Liver (tissue), 3 donors: ENCODE results near the gene PPP4R4.

Experiments used
- GABPA ChIP-seq, 2 donors: IDR thresholded peaks in 1 of 2; conservative IDR thresholded peaks in 1 of 2; 2 replicates each; pipeline ENCODE4 v1.6.1; 2016; ENCODE audit warnings: antibody characterized with exemption in 2 of 2, mild to moderate bottlenecking in 1 of 2, moderate library complexity in 1 of 2
- MAX ChIP-seq: IDR thresholded peaks from 2 replicates; pipeline ENCODE4 v1.6.1; 2016; ENCODE audit warnings: antibody characterized with exemption
- NR2F2 ChIP-seq: IDR thresholded peaks from 2 replicates; pipeline ENCODE4 v1.6.1; 2016; ENCODE audit warnings: antibody characterized with exemption
- TAF1 ChIP-seq: conservative IDR thresholded peaks from 2 replicates; pipeline ENCODE4 v1.6.1; 2016; ENCODE audit warnings: antibody characterized with exemption, mild to moderate bottlenecking
- YY1 ChIP-seq: IDR thresholded peaks from 2 replicates; pipeline ENCODE4 v1.6.1; 2016; ENCODE audit warnings: antibody characterized with exemption, mild to moderate bottlenecking
- TF ChIP-seq, protein P1 (sequence below): fragments of 150-350 bp; IDR thresholded peaks from 2 replicates; pipeline ENCODE4 v1.5.1; 2017; ENCODE audit warnings: improper control_type of control experiment, low read depth, low read length; ENCODE audit not compliant: missing input control
- TF ChIP-seq, protein P2 (sequence below): IDR thresholded peaks from 2 replicates; pipeline ENCODE4 v1.6.1; 2016; ENCODE audit warnings: antibody characterized with exemption, mild to moderate bottlenecking
- TF ChIP-seq, protein P3 (sequence below): IDR thresholded peaks from 2 replicates; pipeline ENCODE4 v1.6.1; 2016; ENCODE audit warnings: antibody characterized with exemption
- donor health status: healthy.
- donor health status: healthy.

- TF ChIP-seq, protein P1, sequence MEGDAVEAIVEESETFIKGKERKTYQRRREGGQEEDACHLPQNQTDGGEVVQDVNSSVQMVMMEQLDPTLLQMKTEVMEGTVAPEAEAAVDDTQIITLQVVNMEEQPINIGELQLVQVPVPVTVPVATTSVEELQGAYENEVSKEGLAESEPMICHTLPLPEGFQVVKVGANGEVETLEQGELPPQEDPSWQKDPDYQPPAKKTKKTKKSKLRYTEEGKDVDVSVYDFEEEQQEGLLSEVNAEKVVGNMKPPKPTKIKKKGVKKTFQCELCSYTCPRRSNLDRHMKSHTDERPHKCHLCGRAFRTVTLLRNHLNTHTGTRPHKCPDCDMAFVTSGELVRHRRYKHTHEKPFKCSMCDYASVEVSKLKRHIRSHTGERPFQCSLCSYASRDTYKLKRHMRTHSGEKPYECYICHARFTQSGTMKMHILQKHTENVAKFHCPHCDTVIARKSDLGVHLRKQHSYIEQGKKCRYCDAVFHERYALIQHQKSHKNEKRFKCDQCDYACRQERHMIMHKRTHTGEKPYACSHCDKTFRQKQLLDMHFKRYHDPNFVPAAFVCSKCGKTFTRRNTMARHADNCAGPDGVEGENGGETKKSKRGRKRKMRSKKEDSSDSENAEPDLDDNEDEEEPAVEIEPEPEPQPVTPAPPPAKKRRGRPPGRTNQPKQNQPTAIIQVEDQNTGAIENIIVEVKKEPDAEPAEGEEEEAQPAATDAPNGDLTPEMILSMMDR = no peak
- TF ChIP-seq TAF1 (no peak), GABPA (IDR thresholded peaks at IDR 0.05 in 1 of 2, conservative IDR thresholded peaks at IDR 0.05 in 1 of 2) (no peak), YY1 (no peak), NR2F2 (no peak), MAX (no peak)
- TF ChIP-seq, protein P2, sequence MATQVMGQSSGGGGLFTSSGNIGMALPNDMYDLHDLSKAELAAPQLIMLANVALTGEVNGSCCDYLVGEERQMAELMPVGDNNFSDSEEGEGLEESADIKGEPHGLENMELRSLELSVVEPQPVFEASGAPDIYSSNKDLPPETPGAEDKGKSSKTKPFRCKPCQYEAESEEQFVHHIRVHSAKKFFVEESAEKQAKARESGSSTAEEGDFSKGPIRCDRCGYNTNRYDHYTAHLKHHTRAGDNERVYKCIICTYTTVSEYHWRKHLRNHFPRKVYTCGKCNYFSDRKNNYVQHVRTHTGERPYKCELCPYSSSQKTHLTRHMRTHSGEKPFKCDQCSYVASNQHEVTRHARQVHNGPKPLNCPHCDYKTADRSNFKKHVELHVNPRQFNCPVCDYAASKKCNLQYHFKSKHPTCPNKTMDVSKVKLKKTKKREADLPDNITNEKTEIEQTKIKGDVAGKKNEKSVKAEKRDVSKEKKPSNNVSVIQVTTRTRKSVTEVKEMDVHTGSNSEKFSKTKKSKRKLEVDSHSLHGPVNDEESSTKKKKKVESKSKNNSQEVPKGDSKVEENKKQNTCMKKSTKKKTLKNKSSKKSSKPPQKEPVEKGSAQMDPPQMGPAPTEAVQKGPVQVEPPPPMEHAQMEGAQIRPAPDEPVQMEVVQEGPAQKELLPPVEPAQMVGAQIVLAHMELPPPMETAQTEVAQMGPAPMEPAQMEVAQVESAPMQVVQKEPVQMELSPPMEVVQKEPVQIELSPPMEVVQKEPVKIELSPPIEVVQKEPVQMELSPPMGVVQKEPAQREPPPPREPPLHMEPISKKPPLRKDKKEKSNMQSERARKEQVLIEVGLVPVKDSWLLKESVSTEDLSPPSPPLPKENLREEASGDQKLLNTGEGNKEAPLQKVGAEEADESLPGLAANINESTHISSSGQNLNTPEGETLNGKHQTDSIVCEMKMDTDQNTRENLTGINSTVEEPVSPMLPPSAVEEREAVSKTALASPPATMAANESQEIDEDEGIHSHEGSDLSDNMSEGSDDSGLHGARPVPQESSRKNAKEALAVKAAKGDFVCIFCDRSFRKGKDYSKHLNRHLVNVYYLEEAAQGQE = no peak
- TF ChIP-seq, protein P3, sequence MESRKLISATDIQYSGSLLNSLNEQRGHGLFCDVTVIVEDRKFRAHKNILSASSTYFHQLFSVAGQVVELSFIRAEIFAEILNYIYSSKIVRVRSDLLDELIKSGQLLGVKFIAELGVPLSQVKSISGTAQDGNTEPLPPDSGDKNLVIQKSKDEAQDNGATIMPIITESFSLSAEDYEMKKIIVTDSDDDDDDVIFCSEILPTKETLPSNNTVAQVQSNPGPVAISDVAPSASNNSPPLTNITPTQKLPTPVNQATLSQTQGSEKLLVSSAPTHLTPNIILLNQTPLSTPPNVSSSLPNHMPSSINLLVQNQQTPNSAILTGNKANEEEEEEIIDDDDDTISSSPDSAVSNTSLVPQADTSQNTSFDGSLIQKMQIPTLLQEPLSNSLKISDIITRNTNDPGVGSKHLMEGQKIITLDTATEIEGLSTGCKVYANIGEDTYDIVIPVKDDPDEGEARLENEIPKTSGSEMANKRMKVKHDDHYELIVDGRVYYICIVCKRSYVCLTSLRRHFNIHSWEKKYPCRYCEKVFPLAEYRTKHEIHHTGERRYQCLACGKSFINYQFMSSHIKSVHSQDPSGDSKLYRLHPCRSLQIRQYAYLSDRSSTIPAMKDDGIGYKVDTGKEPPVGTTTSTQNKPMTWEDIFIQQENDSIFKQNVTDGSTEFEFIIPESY = no peak
Measured at GRCh38 chr14:94196057-94196456, 21.9 kb downstream of the PPP4R4 start.
